SK-N-SH (cell line): ENCODE results near the gene NOX5. TPM values are rescaled to one million over a fixed set of nuclear protein-coding genes. Genes with fewer than 3 reads are reported as not detected.

Experiments used
- CTCF ChIA-PET: fragments of 300-600, 350-600 bp; formaldehyde crosslinking; extraction: SDS; loops from one replicate; lab custom pipeline; 2021; lab: Yijun Ruan, JAX
- POLR2A ChIA-PET: fragments of 350-600 bp; sonication (Branson Sonifier 250); formaldehyde crosslinking; extraction: SDS; loops from one replicate; lab custom pipeline; 2020; ENCODE audit warnings: antibody characterized with exemption, inconsistent platforms; lab: Yijun Ruan, JAX
- DNase-seq: peaks from one replicate; pipeline ENCODE4 v3.0.0; 2012
- H2AFZ ChIP-seq: fragments of 200-600 bp; sonication (generic); 2 replicates; pipeline ENCODE4 v1.8.1; 2016; ENCODE audit warnings: antibody characterized with exemption, mild to moderate bottlenecking, low read depth
- H3F3A ChIP-seq: fragments of 200-600 bp; sonication (generic); replicated peaks from 2 replicates; pipeline ENCODE3; 2016; ENCODE audit warnings: antibody characterized with exemption, mild to moderate bottlenecking; ENCODE audit not compliant: insufficient read depth
- H3K27ac ChIP-seq, 2 experiments: fragments of 200-500 bp in 1 of 2; fragments of 200-600 bp in 1 of 2; sonication (Bioruptor generic) in 1 of 2; sonication (generic), shearing (Covaris generic) in 1 of 2; 2 replicates each; pipeline versions ENCODE4 v1.5.1 to v1.6.1; 2014 to 2016; ENCODE audit warnings: low read depth in 2 of 2, inconsistent platforms in 1 of 2, low read length in 1 of 2, mild to moderate bottlenecking in 1 of 2, mixed read lengths in 1 of 2
- H3K27me3 ChIP-seq: fragments of 200-600 bp; sonication (generic), shearing (Covaris generic); 2 replicates; pipeline ENCODE4 v1.6.1; 2016; ENCODE audit warnings: mixed run types; ENCODE audit not compliant: insufficient read depth
- H3K36me3 ChIP-seq, 2 experiments: fragments of 200-500 bp in 1 of 2; fragments of 200-600 bp in 1 of 2; sonication (Bioruptor generic) in 1 of 2; sonication (generic) in 1 of 2; replicated peaks in 1 of 2; 2 replicates each; pipeline versions ENCODE3 to v1.5.1; 2014 to 2016; ENCODE audit warnings: low read length in 1 of 2, mild to moderate bottlenecking in 1 of 2; ENCODE audit not compliant: insufficient read depth in 2 of 2, control insufficient read depth in 1 of 2
- H3K4me1 ChIP-seq, 2 experiments: fragments of 200-500 bp in 1 of 2; fragments of 200-600 bp in 1 of 2; sonication (Bioruptor generic) in 1 of 2; sonication (generic), shearing (Covaris generic) in 1 of 2; 2 replicates each; pipeline versions ENCODE4 v1.5.1 to v1.6.1; 2014 to 2016; ENCODE audit warnings: low read depth in 1 of 2, low read length in 1 of 2, mixed run types in 1 of 2; ENCODE audit not compliant: insufficient read depth in 2 of 2, control insufficient read depth in 1 of 2
- H3K4me2 ChIP-seq: fragments of 200-600 bp; sonication (generic), shearing (Covaris generic); 2 replicates; pipeline ENCODE4 v1.6.1; 2017; ENCODE audit warnings: mixed run types
- H3K4me3 ChIP-seq, 2 experiments: fragments of 200-500 bp in 1 of 2; fragments of 200-600 bp in 1 of 2; sonication (Bioruptor generic) in 1 of 2; sonication (generic), shearing (Covaris generic) in 1 of 2; 2 replicates each; pipeline versions ENCODE4 v1.5.1 to v1.8.1; 2014 to 2016; ENCODE audit warnings: low read depth in 2 of 2, inconsistent platforms in 1 of 2, low read length in 1 of 2, mild to moderate bottlenecking in 1 of 2, mixed read lengths in 1 of 2, moderate library complexity in 1 of 2
- H3K79me2 ChIP-seq: fragments of 200-600 bp; sonication (generic); 2 replicates; pipeline ENCODE4 v1.8.1; 2017; ENCODE audit warnings: mild to moderate bottlenecking; ENCODE audit not compliant: insufficient read depth
- H3K9ac ChIP-seq: fragments of 200-600 bp; sonication (generic); 2 replicates; pipeline ENCODE4 v1.6.1; 2017; ENCODE audit warnings: mixed run types
- H3K9me2 ChIP-seq: fragments of 200-600 bp; sonication (generic); 2 replicates; pipeline ENCODE4 v1.6.1; 2017; ENCODE audit warnings: mixed run types
- H3K9me3 ChIP-seq: fragments of 200-600 bp; sonication (generic); 2 replicates; pipeline ENCODE4 v1.6.1; 2017; ENCODE audit warnings: mixed run types, mild to moderate bottlenecking, moderate library complexity
- H4K20me1 ChIP-seq: fragments of 200-600 bp; sonication (generic); 2 replicates; pipeline ENCODE4 v1.6.1; 2017; ENCODE audit warnings: mild to moderate bottlenecking, mixed run types; ENCODE audit not compliant: insufficient read depth
- CHD2 ChIP-seq: fragments of 150-350 bp; IDR thresholded peaks from 2 replicates; pipeline ENCODE4 v1.6.1; 2018; ENCODE audit warnings: low read length; ENCODE audit not compliant: partially characterized antibody
- EZH2phosphoT487 ChIP-seq: fragments of 200-600 bp; sonication (generic); IDR thresholded peaks from 2 replicates; pipeline ENCODE4 v1.6.1; 2017; ENCODE audit warnings: low read depth, mixed run types, mild to moderate bottlenecking, antibody characterized with exemption, moderate library complexity, borderline replicate concordance
- FOSL2 ChIP-seq: IDR thresholded peaks from 2 replicates; pipeline ENCODE4 v1.4.0; 2012; ENCODE audit warnings: low read depth, mild to moderate bottlenecking, moderate library complexity, borderline replicate concordance
- FOXJ3 ChIP-seq: sonication (generic); formaldehyde crosslinking; IDR thresholded peaks from 2 replicates; pipeline ENCODE4 v1.5.1; 2020; ENCODE audit warnings: mild to moderate bottlenecking, missing genetic modification reagents
- FOXM1 ChIP-seq: IDR thresholded peaks from 2 replicates; pipeline ENCODE4 v1.4.0; 2012; ENCODE audit warnings: low read depth, mild to moderate bottlenecking
- JUND ChIP-seq: IDR thresholded peaks from 2 replicates; pipeline ENCODE4 v1.4.0; 2012
- MAX ChIP-seq: IDR thresholded peaks from 2 replicates; pipeline ENCODE4 v1.4.0; 2012; ENCODE audit warnings: low read depth
- NFIC ChIP-seq: IDR thresholded peaks from 2 replicates; pipeline ENCODE4 v1.4.0; 2012; ENCODE audit warnings: borderline replicate concordance
- POLR2AphosphoS5 ChIP-seq: IDR thresholded peaks from 2 replicates; pipeline ENCODE4 v1.6.1; 2012; ENCODE audit warnings: low read depth, low read length
- RFX5 ChIP-seq: IDR thresholded peaks from 2 replicates; pipeline ENCODE4 v1.6.1; 2012; ENCODE audit warnings: mild to moderate bottlenecking, improper control_type of control experiment, low read length
- RXRA ChIP-seq: IDR thresholded peaks from 2 replicates; pipeline ENCODE4 v1.4.0; 2012; ENCODE audit warnings: low read depth, mild to moderate bottlenecking, borderline replicate concordance
- SIN3A ChIP-seq: IDR thresholded peaks from 2 replicates; pipeline ENCODE4 v1.6.1; 2012; ENCODE audit warnings: low read depth, mild to moderate bottlenecking, low read length, moderate library complexity, borderline replicate concordance
- TEAD4 ChIP-seq: IDR thresholded peaks from 2 replicates; pipeline ENCODE4 v1.4.0; 2012; ENCODE audit warnings: mild to moderate bottlenecking, borderline replicate concordance; ENCODE audit not compliant: insufficient read depth
- USF2 ChIP-seq: fragments of 150-350 bp; IDR thresholded peaks from 2 replicates; pipeline ENCODE4 v1.6.1; 2017; ENCODE audit warnings: antibody characterized with exemption, low read length, low read depth, borderline replicate concordance
- WGBS: methylation state at CpG from one replicate; pipeline ENCODE4 v1.1.6; 2017; ENCODE audit warnings: low lambda C conversion rate; 5-methylcytosine and 5-hydroxymethylcytosine counted together
- polyA plus RNA-seq, 3 experiments: library from polyadenylated mRNA; depleted of rRNA; stranded (reverse); fragments of >200 nt; gene quantifications; 2 replicates each; pipeline ENCODE4 v1.2.3, GENCODE V29; 2012
- TF ChIP-seq, protein P1 (sequence below): IDR thresholded peaks from 2 replicates; pipeline ENCODE4 v1.6.1; 2012; ENCODE audit warnings: mild to moderate bottlenecking, low read depth, low read length, moderate library complexity
- TF ChIP-seq, protein P2 (sequence below): IDR thresholded peaks from 2 replicates; pipeline ENCODE4; 2012

Gene NOX5
- polyA plus RNA-seq, 1 of the 3 experiments (the other 2 are of a cell fraction): 0.05 TPM

DNA sequence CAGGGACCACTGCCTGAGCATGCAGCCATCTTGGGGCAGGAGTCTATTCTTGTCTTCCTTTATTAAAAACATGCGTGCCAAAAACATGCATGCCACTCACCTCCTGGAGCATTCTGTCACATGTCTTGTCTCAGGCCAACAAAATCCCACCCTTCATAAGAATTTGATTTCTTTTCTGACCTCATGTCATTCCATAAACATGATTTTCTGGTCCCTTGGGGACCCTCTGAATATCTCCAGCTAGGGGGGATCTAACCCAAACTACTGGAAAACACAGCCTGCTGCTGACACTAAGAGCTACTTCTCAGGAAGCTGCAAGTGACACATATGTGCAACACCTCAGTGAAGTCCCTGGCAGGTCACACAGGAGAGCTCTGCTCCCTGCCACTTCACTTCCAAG lies 26.8 kb upstream of the NOX5 start:
- Histone ChIP-seq H3K36me3 (no peaks in the 10 kb centered on the region), H3K9me3 (no peaks in the 10 kb centered on the region), H3K27ac (no peak overlapping the region), H3K9ac (no peak overlapping the region), H3K79me2 (no peaks in the 10 kb centered on the region), H2AFZ (no peak overlapping the region), H4K20me1 (no peaks in the 10 kb centered on the region), H3K27me3 (peaks cover 6% of the 10 kb centered on the region; the same call in 1 of the 2 replicates), H3K4me2 (no peak overlapping the region), H3K9me2 (no peaks in the 10 kb centered on the region), H3K4me1 (peaks cover 0 to 23% of the 10 kb centered on the region in 2 experiments; a peak in 2 of 4 replicates), H3F3A (no peaks in the 10 kb centered on the region), H3K4me3 (no peak overlapping the region)
- POLR2A ChIA-PET: no interaction called here
- CTCF ChIA-PET: interaction anchor here (1.2 kb wide), 1 partner anchor 13 kb away, joined by 4 read pairs; no protein-coding TSS in a partner anchor
- 40% methylated on average over 1 of the region's 1 CpG for WGBS
- TF ChIP-seq USF2 (no peak), EZH2phosphoT487 (no peak), RFX5 (no peak), FOXJ3 (CRISPR knock-in tag) (no peak), FOSL2 (no peak), POLR2AphosphoS5 (no peak), SIN3A (no peak), FOXM1 (no peak), MAX (no peak), RXRA (no peak), JUND (no peak), NFIC (no peak), TEAD4 (no peak), CHD2 (no peak)
- TF ChIP-seq, protein P1, sequence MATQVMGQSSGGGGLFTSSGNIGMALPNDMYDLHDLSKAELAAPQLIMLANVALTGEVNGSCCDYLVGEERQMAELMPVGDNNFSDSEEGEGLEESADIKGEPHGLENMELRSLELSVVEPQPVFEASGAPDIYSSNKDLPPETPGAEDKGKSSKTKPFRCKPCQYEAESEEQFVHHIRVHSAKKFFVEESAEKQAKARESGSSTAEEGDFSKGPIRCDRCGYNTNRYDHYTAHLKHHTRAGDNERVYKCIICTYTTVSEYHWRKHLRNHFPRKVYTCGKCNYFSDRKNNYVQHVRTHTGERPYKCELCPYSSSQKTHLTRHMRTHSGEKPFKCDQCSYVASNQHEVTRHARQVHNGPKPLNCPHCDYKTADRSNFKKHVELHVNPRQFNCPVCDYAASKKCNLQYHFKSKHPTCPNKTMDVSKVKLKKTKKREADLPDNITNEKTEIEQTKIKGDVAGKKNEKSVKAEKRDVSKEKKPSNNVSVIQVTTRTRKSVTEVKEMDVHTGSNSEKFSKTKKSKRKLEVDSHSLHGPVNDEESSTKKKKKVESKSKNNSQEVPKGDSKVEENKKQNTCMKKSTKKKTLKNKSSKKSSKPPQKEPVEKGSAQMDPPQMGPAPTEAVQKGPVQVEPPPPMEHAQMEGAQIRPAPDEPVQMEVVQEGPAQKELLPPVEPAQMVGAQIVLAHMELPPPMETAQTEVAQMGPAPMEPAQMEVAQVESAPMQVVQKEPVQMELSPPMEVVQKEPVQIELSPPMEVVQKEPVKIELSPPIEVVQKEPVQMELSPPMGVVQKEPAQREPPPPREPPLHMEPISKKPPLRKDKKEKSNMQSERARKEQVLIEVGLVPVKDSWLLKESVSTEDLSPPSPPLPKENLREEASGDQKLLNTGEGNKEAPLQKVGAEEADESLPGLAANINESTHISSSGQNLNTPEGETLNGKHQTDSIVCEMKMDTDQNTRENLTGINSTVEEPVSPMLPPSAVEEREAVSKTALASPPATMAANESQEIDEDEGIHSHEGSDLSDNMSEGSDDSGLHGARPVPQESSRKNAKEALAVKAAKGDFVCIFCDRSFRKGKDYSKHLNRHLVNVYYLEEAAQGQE: no peak
- TF ChIP-seq, protein P2, sequence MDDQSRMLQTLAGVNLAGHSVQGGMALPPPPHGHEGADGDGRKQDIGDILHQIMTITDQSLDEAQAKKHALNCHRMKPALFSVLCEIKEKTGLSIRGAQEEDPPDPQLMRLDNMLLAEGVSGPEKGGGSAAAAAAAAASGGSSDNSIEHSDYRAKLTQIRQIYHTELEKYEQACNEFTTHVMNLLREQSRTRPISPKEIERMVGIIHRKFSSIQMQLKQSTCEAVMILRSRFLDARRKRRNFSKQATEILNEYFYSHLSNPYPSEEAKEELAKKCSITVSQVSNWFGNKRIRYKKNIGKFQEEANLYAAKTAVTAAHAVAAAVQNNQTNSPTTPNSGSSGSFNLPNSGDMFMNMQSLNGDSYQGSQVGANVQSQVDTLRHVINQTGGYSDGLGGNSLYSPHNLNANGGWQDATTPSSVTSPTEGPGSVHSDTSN: no peak
- no peak for DNase-seq
